ENCODE measurements around the gene BCAR3.

DNA sequence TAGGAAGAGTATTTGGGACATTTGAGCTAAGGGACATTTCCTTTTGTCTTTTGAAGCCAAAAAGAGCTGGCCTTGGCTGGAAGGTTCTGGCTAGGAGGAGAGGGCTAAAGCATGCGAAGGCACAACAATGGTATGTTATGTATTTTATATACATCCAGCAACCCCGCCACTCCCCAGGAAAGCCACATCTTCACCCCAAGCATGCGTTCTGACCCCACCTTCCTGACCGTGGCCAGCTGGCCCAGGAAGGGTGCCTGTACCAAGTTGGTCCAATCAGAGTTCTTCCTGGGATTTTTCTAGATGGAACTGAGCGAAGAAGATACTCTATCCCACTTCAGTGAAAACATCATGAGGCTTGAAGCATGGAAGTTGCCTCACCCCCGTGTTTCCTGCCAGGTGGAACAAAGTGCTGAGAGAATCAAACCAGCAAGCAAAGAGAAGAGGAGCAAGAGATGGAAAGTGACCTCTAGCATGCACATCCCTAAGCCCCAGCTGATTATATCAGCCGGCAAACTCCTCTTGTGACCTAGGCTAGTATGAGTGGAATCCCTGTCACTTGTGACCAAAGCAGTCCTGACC is 82.7 kb downstream of the BCAR3 start:
- TF ChIP-seq, protein P1, sequence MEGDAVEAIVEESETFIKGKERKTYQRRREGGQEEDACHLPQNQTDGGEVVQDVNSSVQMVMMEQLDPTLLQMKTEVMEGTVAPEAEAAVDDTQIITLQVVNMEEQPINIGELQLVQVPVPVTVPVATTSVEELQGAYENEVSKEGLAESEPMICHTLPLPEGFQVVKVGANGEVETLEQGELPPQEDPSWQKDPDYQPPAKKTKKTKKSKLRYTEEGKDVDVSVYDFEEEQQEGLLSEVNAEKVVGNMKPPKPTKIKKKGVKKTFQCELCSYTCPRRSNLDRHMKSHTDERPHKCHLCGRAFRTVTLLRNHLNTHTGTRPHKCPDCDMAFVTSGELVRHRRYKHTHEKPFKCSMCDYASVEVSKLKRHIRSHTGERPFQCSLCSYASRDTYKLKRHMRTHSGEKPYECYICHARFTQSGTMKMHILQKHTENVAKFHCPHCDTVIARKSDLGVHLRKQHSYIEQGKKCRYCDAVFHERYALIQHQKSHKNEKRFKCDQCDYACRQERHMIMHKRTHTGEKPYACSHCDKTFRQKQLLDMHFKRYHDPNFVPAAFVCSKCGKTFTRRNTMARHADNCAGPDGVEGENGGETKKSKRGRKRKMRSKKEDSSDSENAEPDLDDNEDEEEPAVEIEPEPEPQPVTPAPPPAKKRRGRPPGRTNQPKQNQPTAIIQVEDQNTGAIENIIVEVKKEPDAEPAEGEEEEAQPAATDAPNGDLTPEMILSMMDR (tag by site-specific recombination; IDR thresholded peaks at IDR 0.05) = no peak
- TF ChIP-seq BCL11A (tag by site-specific recombination; IDR thresholded peaks at IDR 0.05; ENCODE audit: low read depth) (no peak), ZNF423 (tag by site-specific recombination; IDR thresholded peaks at IDR 0.05) (no peak)
